ENCODE data around the gene IQGAP2.

DNA sequence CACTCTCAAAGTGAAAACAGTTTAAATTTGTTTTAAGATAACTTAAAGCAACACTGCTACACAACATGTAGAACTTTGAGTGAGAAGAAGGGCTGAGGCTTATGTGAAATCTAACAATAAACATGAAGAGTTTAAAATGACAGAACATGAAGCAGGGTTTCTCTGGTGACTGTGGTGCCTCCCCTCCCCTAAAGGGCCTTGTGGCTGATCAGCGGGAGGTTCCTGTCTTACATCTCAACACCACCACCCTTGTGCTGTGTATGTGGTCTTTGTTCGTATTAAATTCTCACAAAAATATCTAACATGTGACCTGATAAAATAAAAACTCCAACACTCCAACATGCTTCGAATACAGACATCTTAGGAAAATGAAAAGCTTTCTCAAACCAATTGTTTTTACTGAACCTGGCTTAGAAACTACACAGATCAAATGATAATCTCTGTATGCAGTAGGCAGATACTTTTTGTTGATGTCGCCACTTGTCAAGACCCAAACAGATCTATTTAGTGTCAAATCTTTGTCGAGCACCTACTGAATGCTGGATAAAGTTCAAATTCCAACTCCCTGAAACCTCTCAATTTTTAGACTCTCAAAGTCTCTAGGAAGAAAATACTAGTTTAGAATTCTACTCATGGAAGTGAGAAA, 9.9 kb upstream of the IQGAP2 start:
- TF ChIP-seq, protein P1, sequence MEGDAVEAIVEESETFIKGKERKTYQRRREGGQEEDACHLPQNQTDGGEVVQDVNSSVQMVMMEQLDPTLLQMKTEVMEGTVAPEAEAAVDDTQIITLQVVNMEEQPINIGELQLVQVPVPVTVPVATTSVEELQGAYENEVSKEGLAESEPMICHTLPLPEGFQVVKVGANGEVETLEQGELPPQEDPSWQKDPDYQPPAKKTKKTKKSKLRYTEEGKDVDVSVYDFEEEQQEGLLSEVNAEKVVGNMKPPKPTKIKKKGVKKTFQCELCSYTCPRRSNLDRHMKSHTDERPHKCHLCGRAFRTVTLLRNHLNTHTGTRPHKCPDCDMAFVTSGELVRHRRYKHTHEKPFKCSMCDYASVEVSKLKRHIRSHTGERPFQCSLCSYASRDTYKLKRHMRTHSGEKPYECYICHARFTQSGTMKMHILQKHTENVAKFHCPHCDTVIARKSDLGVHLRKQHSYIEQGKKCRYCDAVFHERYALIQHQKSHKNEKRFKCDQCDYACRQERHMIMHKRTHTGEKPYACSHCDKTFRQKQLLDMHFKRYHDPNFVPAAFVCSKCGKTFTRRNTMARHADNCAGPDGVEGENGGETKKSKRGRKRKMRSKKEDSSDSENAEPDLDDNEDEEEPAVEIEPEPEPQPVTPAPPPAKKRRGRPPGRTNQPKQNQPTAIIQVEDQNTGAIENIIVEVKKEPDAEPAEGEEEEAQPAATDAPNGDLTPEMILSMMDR (conservative IDR thresholded peaks at IDR 0.05; ENCODE audit: low read length): no peak
- no peak for TF ChIP-seq EZH2phosphoT487 (IDR thresholded peaks at IDR 0.05; ENCODE audit: borderline replicate concordance)
